GM21723 (cell line): ENCODE results near the gene ZNF385B.
"Not testable (repeated sequence)": the region's sequence is repeated elsewhere in the genome, so short reads cannot be mapped to it uniquely, and the experiment has no call there.

Experiments used
- ATAC-seq: cut with Tn5 transposase; IDR thresholded peaks from one replicate; pipeline ENCODE4 v1.9.1; 2021; ENCODE audit warnings: mild to moderate bottlenecking, moderate library complexity; ENCODE audit not compliant: unreplicated experiment

ZNF385B gene

GRCh38 chr2:179524809-179525339 is 336.5 kb downstream of the ZNF385B start:
- ATAC-seq = no peak

DNA sequence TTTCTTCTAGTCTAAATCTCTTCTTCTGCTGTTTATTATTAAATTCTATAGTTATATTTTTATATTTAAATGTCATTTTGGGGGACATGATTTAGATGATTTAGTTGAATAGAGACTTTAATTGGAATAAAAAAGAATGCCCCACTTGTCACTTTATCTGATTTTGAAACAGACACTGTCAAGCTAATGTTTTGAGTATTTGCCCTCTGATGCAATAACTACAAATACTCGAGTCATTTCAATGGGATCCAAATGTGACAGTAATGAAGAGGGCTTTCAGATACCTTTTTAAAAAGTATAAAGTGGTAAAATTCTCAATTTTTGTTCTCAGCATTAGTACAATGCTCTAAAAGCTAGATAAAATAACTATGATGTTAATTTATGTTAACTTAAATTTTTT is 339.5 kb downstream of the ZNF385B start:
- no peak for ATAC-seq

DNA sequence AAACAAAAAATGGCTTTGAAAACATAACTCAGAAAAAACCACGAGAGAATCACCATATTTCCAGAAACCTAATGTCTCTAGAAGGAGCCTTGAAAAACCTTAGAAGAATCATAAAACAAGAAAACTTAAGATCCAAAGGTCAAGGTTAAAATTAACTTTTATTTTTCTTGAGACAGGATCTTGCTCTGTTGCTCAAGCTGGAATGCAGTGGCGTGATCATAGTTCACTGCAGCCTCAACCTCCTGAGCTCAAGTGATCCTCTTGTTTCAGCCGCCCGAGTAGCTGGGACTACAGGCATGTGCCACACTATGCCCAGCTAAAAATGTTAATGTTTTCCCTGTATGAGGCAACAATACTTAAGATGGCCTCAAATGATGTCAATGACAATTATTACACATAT is 342.6 kb downstream of the ZNF385B start:
- no peak for ATAC-seq

DNA sequence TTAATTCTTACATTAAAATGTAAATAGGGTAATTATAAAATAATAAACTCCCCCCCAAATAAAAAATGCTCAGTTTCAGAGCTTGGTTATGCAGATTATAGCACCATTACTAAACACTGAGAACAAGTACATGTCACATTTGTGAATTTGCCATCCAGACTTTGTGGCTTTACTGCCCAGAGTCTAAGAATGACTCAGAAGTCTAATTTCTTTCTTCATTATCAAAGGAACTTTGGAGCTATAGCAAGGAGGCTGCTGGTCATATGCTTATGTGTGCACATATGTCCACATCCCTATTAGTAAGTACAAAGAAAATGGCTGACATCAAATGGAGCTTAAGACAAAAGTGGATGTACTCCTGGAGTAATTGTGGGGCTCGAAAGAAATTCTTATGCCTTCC is 348.2 kb downstream of the ZNF385B start:
- ATAC-seq = no peak

DNA sequence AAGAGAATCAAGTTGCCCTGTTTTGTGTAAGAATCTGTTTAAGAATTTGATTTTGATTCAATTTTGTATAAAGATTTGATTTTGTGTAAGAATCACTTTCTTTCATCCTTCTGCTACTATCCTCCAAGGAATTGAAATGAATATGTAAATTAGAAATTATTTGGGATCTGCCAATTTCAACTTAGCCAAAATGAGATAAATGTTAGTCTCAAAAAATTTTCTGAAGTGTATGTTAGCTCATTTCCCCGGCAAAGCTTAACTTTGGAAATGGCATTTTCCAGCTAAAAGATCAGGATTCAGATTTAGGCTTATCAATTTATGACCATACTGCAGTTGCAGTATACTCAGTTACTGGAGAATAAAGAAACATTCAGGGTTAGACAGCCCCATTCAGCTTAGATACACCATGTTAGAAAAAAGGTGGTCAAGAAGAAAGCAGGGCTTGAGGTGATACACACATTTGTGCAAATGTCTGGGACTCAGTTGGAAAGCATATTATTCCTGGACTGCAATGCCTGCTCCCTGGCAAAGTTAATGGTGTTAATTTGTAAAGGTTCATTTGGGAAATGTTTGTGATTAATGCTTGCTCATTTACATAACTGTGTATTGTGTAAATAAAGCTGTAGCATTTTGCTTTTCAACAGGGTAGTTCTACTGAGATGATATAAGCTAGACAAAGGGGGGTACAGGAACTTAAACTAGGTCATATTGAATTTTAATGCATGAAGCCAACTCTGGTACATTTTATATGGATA is 349.0 kb downstream of the ZNF385B start:
- ATAC-seq = no peak

- no peak for ATAC-seq
Observed at GRCh38 chr2:179511105-179511789, 350.2 kb downstream of the ZNF385B start.

GRCh38 chr2:179495315-179495714 is 366.1 kb downstream of the ZNF385B start:
- ATAC-seq = no peak

GRCh38 chr2:179488563-179488962 is 372.8 kb downstream of the ZNF385B start:
- ATAC-seq = no peak

- no peak for ATAC-seq
Observed at GRCh38 chr2:179487010-179487731, 374.2 kb downstream of the ZNF385B start.

- no peak for ATAC-seq
Observed at GRCh38 chr2:179483131-179483530, 378.3 kb downstream of the ZNF385B start.

DNA sequence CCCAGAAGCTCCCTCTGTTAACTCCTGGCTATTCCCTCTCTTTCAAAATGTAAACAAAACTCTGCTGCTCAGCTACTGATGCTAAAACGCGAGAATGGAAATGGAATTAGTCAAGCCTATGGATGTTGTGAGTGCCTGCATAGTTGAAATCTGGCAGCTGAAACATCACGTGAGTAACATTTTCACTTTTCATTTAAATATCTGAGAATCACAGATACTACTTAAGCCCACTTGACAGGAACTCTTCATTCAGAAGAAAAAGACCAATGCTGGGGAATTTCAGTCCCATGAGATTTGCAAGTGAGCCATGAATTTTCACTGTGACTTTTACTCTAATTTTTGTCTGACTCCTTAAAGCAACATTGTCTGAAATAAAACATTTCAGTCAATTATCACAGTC is 381.5 kb downstream of the ZNF385B start:
- no peak for ATAC-seq

- ATAC-seq = no peak
Observed at GRCh38 chr2:179478771-179479170, 382.6 kb downstream of the ZNF385B start.

DNA sequence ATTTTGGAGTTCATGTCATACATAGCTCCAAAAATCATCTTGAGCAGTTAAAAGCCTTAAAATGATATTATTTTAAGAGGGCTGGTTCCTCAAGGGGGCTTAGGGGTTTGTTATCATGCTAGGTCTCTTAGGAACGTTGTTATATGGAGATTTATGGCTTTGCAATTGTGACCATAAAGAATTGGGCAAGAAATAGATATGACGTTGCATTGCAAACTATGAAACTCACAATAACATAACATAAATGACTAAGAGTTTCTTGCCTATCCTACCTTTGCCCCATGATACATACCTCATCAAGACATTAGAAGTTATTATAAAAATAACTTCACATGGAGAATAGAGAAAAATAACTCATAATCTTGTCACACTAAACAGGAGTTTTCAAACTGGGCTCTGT is 390.4 kb downstream of the ZNF385B start:
- no peak for ATAC-seq

GRCh38 chr2:179470089-179470488 is 391.3 kb downstream of the ZNF385B start:
- no peak for ATAC-seq

DNA sequence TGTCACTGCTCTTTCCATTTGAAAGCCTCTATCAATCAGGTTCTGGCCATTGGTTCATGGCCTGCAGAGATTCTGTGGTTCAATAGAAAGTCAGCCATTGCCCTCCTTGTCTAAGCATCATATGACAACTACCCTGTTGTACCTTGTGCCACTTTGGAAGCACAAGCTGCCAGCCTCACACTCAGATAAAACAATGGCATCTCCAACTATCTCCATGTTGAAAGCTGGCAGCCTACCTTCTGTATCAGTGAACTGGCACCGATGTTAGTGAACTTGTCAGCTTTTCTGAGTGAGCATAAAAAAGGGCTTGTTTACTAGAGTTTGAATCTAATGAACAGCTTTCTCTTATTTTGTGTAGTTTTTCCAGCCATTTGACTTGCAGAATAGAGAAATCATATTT is 393.5 kb downstream of the ZNF385B start:
- no peak for ATAC-seq

DNA sequence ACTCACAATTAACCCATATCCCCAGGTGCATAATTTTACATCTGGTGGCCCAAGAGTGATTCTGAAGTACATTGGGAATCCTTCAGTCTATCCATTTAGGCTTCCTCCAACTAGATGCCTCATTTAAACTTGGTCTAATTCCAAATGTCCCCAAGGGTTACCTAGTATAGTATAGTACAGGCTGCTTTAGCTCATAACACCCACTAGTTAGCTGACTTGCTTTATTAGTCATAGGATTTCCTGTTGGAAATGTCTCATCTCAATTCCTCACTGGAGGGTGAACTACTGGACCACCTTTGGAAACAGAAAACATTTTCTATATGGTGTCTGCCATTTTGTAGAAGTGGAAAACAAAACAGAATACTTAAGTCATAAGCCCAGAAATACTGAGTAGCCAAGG is 394.3 kb downstream of the ZNF385B start:
- no peak for ATAC-seq

GRCh38 chr2:179461420-179461819 is 400.0 kb downstream of the ZNF385B start:
- no peak for ATAC-seq

DNA sequence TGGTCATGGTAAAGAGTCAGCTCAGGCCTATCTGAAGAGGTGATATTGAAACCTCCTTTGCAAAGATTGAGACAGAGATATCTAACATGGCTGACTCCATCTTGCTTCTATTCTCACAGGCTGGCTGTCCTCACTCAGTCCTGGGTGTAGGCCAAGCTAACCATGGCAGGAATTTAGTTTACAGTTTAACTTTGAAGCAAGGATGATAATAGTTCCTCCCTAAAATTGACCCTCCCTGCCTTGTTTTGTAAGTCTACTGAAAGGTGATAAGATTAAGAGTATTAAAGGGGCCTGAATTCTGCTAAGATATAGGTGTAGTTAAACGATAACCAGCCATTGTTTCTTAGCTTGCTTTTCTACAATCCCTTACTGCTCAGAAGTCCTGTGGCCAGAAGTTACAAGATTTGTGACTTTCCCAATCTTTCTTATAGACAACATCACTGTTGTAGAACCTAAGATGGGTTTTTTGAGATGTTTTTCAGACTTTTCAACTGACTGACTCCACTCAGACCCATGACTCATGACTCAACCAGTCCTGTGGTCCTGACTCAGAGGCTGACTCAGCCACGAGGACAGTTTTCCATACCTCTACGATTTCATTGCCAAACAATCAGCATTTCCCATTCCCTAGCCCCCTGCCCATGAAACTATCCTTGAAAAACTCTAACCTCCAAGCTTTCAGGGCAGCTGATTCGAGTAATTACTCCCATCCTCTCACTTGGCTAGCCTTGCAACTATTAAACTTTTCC is 401.1 kb downstream of the ZNF385B start:
- no peak for ATAC-seq

DNA sequence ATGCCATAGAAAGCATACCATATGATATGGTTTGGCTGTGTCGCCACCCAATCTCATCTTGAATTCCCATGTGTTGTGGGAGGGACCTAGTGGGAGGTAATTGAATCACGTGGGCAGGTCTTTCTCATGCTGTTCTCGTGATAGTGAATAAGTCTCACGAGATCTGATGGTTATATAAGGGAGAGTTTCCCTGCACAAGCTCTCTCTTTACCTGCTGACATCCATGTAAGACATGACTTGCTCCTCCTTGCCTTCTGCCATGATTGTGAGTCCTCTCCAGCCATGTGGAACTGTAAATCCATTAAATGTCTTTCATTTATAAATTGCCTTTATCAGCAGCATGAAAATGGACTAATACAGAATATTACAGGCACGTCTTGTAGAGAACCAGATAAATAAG is 403.3 kb downstream of the ZNF385B start:
- not testable (repeated sequence) for ATAC-seq

- no peak for ATAC-seq
Observed at GRCh38 chr2:179455824-179456223, 405.6 kb downstream of the ZNF385B start.

DNA sequence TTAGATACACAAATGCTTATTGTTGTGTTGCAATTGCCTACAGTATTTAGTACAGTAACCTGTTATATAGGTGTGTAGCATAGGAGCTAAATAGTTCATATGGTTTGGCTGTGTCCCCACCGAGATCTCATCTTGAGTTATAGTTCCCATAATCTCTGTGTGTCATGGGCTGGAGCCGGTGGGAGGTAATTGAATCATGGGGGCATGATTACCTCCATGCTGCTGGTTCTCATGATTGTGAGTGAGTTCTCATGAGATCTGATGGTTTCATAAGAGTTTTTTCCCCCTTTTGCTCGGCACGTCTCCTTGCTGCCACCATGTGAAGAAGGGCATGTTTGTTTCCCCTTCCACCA is 406.3 kb downstream of the ZNF385B start:
- ATAC-seq = no peak
